ENCODE data around the gene DNAJC5.

Gene DNAJC5

GRCh38 chr20:63934271-63935068, 39.5 kb downstream of the DNAJC5 start:
- no peak overlapping the region for H4K91ac ChIP-seq (ENCODE audit: low read depth, low read length)

GRCh38 chr20:63935447-63935846, 40.5 kb downstream of the DNAJC5 start:
- no CpG with 5 or more reads among the region's 9 CpGs for WGBS (ENCODE audit: extremely low coverage, insufficient coverage, insufficient read length)

More at GRCh38 chr20:63934271-63935068, 39.5 kb downstream of the DNAJC5 start:
- Histone ChIP-seq H3K27me3 (ENCODE audit: insufficient read depth, low read length) (no peaks in the 10 kb centered on the region), H3K27ac (ENCODE audit: low read depth, low read length) (no peak overlapping the region), H3K4me3 (ENCODE audit: low read depth, low read length) (no peak overlapping the region), H2AK5ac (ENCODE audit: low read length) (no peak overlapping the region), H4K12ac (ENCODE audit: low read depth, low read length) (no peak overlapping the region), H2BK5ac (ENCODE audit: low read depth, low read length, poor library complexity) (no peak overlapping the region), H3K18ac (ENCODE audit: low read length) (peak overlapping the region; percentile 39), H3K14ac (ENCODE audit: low read length) (no peak overlapping the region), H2BK12ac (ENCODE audit: low read length) (no peak overlapping the region), H3K79me1 (ENCODE audit: low read length) (no peaks in the 10 kb centered on the region), H3K79me2 (ENCODE audit: control insufficient read depth, insufficient read depth, low read length, poor library complexity) (no peaks in the 10 kb centered on the region), H2AFZ (ENCODE audit: insufficient read depth, low read length, poor library complexity) (no peak overlapping the region), H3K9ac (ENCODE audit: low read length) (no peak overlapping the region), H3K4ac (ENCODE audit: low read depth, low read length) (no peak overlapping the region), H3K23ac (ENCODE audit: low read length) (no peak overlapping the region), H3K4me2 (ENCODE audit: low read length) (no peak overlapping the region), H4K8ac (ENCODE audit: low read depth, low read length) (no peak overlapping the region), H3K9me3 (ENCODE audit: insufficient read depth, low read depth, low read length) (no peaks in the 10 kb centered on the region), H2BK120ac (ENCODE audit: insufficient read depth, low read length, poor library complexity) (no peak overlapping the region), H3K4me1 (ENCODE audit: control insufficient read depth in 1 of 2, insufficient read depth in 2 of 2, low read length in 2 of 2) (no peaks in the 10 kb centered on the region), H3K36me3 (ENCODE audit: control insufficient read depth in 1 of 2, insufficient read depth in 2 of 2, low read length in 2 of 2) (peaks cover 66 to 69% of the 10 kb centered on the region in 2 experiments)
- WGBS (ENCODE audit: extremely low coverage, insufficient coverage, insufficient read length) = no CpG with 5 or more reads among the region's 37 CpGs
- DNase-seq = peak; percentile 57 to 59

GRCh38 chr20:63937596-63937995, 42.7 kb downstream of the DNAJC5 start:
- Histone ChIP-seq H3K27ac (ENCODE audit: low read depth, low read length) (no peak overlapping the region), H3K9ac (ENCODE audit: low read length) (no peak overlapping the region), H3K79me1 (ENCODE audit: low read length) (peaks cover 4% of the 10 kb centered on the region), H3K18ac (ENCODE audit: low read length) (no peak overlapping the region), H3K27me3 (ENCODE audit: insufficient read depth, low read length) (no peaks in the 10 kb centered on the region), H3K9me3 (ENCODE audit: insufficient read depth, low read depth, low read length) (no peaks in the 10 kb centered on the region), H4K91ac (ENCODE audit: low read depth, low read length) (no peak overlapping the region), H3K4ac (ENCODE audit: low read depth, low read length) (no peak overlapping the region), H3K14ac (ENCODE audit: low read length) (no peak overlapping the region), H3K4me3 (ENCODE audit: low read depth, low read length) (no peak overlapping the region), H2BK12ac (ENCODE audit: low read length) (no peak overlapping the region), H2AFZ (ENCODE audit: insufficient read depth, low read length, poor library complexity) (no peak overlapping the region), H3K23ac (ENCODE audit: low read length) (no peak overlapping the region), H3K36me3 (ENCODE audit: control insufficient read depth in 1 of 2, insufficient read depth in 2 of 2, low read length in 2 of 2) (peaks cover 55 to 61% of the 10 kb centered on the region in 2 experiments), H3K79me2 (ENCODE audit: control insufficient read depth, insufficient read depth, low read length, poor library complexity) (peaks cover 2% of the 10 kb centered on the region), H2AK5ac (ENCODE audit: low read length) (no peak overlapping the region), H4K12ac (ENCODE audit: low read depth, low read length) (no peak overlapping the region), H2BK120ac (ENCODE audit: insufficient read depth, low read length, poor library complexity) (no peak overlapping the region), H3K4me1 (ENCODE audit: control insufficient read depth in 1 of 2, insufficient read depth in 2 of 2, low read length in 2 of 2) (peaks cover 7 to 8% of the 10 kb centered on the region in 2 experiments), H3K4me2 (ENCODE audit: low read length) (no peak overlapping the region), H2BK5ac (ENCODE audit: low read depth, low read length, poor library complexity) (no peak overlapping the region), H4K8ac (ENCODE audit: low read depth, low read length) (no peak overlapping the region)
- no peak for DNase-seq
- WGBS (ENCODE audit: extremely low coverage, insufficient coverage, insufficient read length) = no CpG with 5 or more reads among the region's 14 CpGs

More at GRCh38 chr20:63935447-63935846, 40.5 kb downstream of the DNAJC5 start:
- Histone ChIP-seq H3K23ac (ENCODE audit: low read length) (no peak overlapping the region), H3K79me1 (ENCODE audit: low read length) (no peaks in the 10 kb centered on the region), H2BK12ac (ENCODE audit: low read length) (no peak overlapping the region), H3K14ac (ENCODE audit: low read length) (no peak overlapping the region), H3K9me3 (ENCODE audit: insufficient read depth, low read depth, low read length) (no peaks in the 10 kb centered on the region), H3K4me1 (ENCODE audit: control insufficient read depth in 1 of 2, insufficient read depth in 2 of 2, low read length in 2 of 2) (no peaks in the 10 kb centered on the region), H3K4me2 (ENCODE audit: low read length) (no peak overlapping the region), H4K91ac (ENCODE audit: low read depth, low read length) (no peak overlapping the region), H2AK5ac (ENCODE audit: low read length) (no peak overlapping the region), H3K79me2 (ENCODE audit: control insufficient read depth, insufficient read depth, low read length, poor library complexity) (no peaks in the 10 kb centered on the region), H3K27ac (ENCODE audit: low read depth, low read length) (no peak overlapping the region), H4K8ac (ENCODE audit: low read depth, low read length) (no peak overlapping the region), H3K36me3 (ENCODE audit: control insufficient read depth in 1 of 2, insufficient read depth in 2 of 2, low read length in 2 of 2) (peaks cover 67 to 71% of the 10 kb centered on the region in 2 experiments), H3K18ac (ENCODE audit: low read length) (no peak overlapping the region), H3K9ac (ENCODE audit: low read length) (no peak overlapping the region), H2AFZ (ENCODE audit: insufficient read depth, low read length, poor library complexity) (no peak overlapping the region), H3K4ac (ENCODE audit: low read depth, low read length) (no peak overlapping the region), H4K12ac (ENCODE audit: low read depth, low read length) (no peak overlapping the region), H3K4me3 (ENCODE audit: low read depth, low read length) (no peak overlapping the region), H3K27me3 (ENCODE audit: insufficient read depth, low read length) (no peaks in the 10 kb centered on the region), H2BK120ac (ENCODE audit: insufficient read depth, low read length, poor library complexity) (no peak overlapping the region), H2BK5ac (ENCODE audit: low read depth, low read length, poor library complexity) (no peak overlapping the region)
- DNase-seq = no peak

GRCh38 chr20:63939061-63939935, 44.4 kb downstream of the DNAJC5 start:
- H2AFZ ChIP-seq (ENCODE audit: insufficient read depth, low read length, poor library complexity) = no peak overlapping the region
- H3K9ac ChIP-seq (ENCODE audit: low read length) = no peak overlapping the region
- no peak overlapping the region for H4K12ac ChIP-seq (ENCODE audit: low read depth, low read length)
- no peak overlapping the region for H4K91ac ChIP-seq (ENCODE audit: low read depth, low read length)
- no peak overlapping the region for H3K27ac ChIP-seq (ENCODE audit: low read depth, low read length)
- no peak overlapping the region for H3K18ac ChIP-seq (ENCODE audit: low read length)
- peaks cover 9% of the 10 kb centered on the region for H3K79me1 ChIP-seq (ENCODE audit: low read length)
- H3K4me3 ChIP-seq (ENCODE audit: low read depth, low read length) = no peak overlapping the region
- H3K36me3 ChIP-seq (ENCODE audit: control insufficient read depth in 1 of 2, insufficient read depth in 2 of 2, low read length in 2 of 2) = peaks cover 58 to 65% of the 10 kb centered on the region in 2 experiments
- peaks cover 14 to 18% of the 10 kb centered on the region in 2 experiments for H3K4me1 ChIP-seq (ENCODE audit: control insufficient read depth in 1 of 2, insufficient read depth in 2 of 2, low read length in 2 of 2)
- no peak overlapping the region for H2AK5ac ChIP-seq (ENCODE audit: low read length)
- H2BK120ac ChIP-seq (ENCODE audit: insufficient read depth, low read length, poor library complexity) = no peak overlapping the region
- no peak overlapping the region for H3K14ac ChIP-seq (ENCODE audit: low read length)
- no peak overlapping the region for H3K23ac ChIP-seq (ENCODE audit: low read length)
- WGBS (ENCODE audit: extremely low coverage, insufficient coverage, insufficient read length) = no CpG with 5 or more reads among the region's 33 CpGs
- no peak overlapping the region for H4K8ac ChIP-seq (ENCODE audit: low read depth, low read length)
- H3K4ac ChIP-seq (ENCODE audit: low read depth, low read length) = no peak overlapping the region
- H3K27me3 ChIP-seq (ENCODE audit: insufficient read depth, low read length) = no peaks in the 10 kb centered on the region
- H3K4me2 ChIP-seq (ENCODE audit: low read length) = no peak overlapping the region
- no peak overlapping the region for H2BK5ac ChIP-seq (ENCODE audit: low read depth, low read length, poor library complexity)
- peaks cover 2% of the 10 kb centered on the region for H3K79me2 ChIP-seq (ENCODE audit: control insufficient read depth, insufficient read depth, low read length, poor library complexity)
- no peak for DNase-seq
- H2BK12ac ChIP-seq (ENCODE audit: low read length) = no peak overlapping the region
- H3K9me3 ChIP-seq (ENCODE audit: insufficient read depth, low read depth, low read length) = no peaks in the 10 kb centered on the region
